HFF-Myc (cell line): Measurements from ENCODE around the gene GYS1.

Experiments used
- DNase-seq: peaks from one replicate; pipeline ENCODE4 v3.0.0-alpha.2; 2011; ENCODE audit warnings: low read depth; ENCODE audit errors: extremely low read depth
- H3K4me3 ChIP-seq: replicated peaks from 2 replicates; pipeline ENCODE4 v1.5.1; 2011; ENCODE audit warnings: low read depth, mild to moderate bottlenecking, control low read depth, low read length
- CTCF ChIP-seq: IDR thresholded peaks from 2 replicates; pipeline ENCODE4 v1.5.1; 2012; ENCODE audit warnings: mild to moderate bottlenecking, low read depth, low read length, control low read depth; ENCODE audit errors: missing control alignments

GYS1 gene

GRCh38 chr19:48967346-48968178 is 25.5 kb downstream of the GYS1 start:
- no peak for TF ChIP-seq CTCF
- no peak overlapping the region for H3K4me3 ChIP-seq
- DNase-seq, result no peak

GRCh38 chr19:48966541-48967345 is 26.4 kb downstream of the GYS1 start:
- H3K4me3 ChIP-seq, result peak overlapping the region; percentile 91
- no peak for TF ChIP-seq CTCF
- no peak for DNase-seq

- peak overlapping the region; percentile 91 for H3K4me3 ChIP-seq
- no peak for TF ChIP-seq CTCF
- no peak for DNase-seq
These were observed 27.1 kb downstream of the GYS1 start for GRCh38 chr19:48965806-48966540.

- H3K4me3 ChIP-seq, result peak within 1 kb of the TSS; percentile 91
- TF ChIP-seq CTCF, result no peak
- no peak for DNase-seq
These were observed 27.9 kb downstream of the GYS1 start, which contains the start of gene FTL for GRCh38 chr19:48965040-48965805. Gene FTL, plus strand, starts transcription at chr19:48965309. Its CDS starts 199 bp downstream, at chr19:48965508.

- DNase-seq, result no peak
- TF ChIP-seq CTCF, result no peak
- H3K4me3 ChIP-seq, result 0 out of 2 replicates have a peak overlapping the region, but pooled peaks have one; percentile 7
These were observed 28.7 kb downstream of the GYS1 start for GRCh38 chr19:48964205-48965039.
